ENCODE measurements around the gene CABP2. TPM values are rescaled to one million over a fixed set of nuclear protein-coding genes. Genes with fewer than 3 reads are reported as not detected.

The CABP2 gene
- total RNA-seq, 2 donors from 2014 or later = not detected

DNA sequence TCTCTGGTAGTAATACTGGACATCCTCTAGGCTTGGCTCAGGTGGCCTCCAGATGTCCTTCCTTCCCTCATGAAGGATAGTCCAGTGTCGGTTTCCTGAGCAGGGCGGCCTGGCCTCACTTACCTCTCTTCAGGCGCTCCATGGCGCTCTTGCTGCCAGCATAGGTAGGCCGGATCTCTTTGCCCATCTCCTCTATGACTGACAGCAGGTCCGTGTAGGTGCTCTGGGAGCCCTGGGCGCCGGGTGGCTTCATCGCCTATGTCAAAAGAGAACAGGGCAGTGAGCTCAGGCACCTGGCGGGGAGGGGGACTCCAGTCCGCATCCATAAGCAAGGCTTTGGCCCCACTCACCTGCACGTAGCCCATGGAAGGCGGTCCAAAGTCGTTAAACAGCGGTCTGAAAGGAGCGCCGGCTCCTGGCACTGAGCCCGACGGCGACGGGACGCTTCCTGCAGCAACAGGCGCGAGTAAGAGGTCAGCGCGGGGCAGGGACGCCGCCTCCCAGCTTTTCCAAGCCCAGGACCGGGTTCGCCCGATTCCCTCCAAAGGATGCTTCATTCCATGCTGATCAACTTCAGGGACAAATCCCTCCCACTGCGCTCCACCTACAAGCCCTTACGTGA lies 15.9 kb downstream of the CABP2 start:
- Histone ChIP-seq H3K36me3 (replicated peaks in 1 of 2; ENCODE audit: insufficient read depth in 1 of 2, low read depth in 2 of 2) (no peaks in the 10 kb centered on the region), H3K27ac (peak overlapping the region; percentile 97 to 99 (median 98)), H3K4me3 (peak overlapping the region; percentile 25 to 61), H3K27me3 (no peaks in the 10 kb centered on the region), H3K9me3 (no peaks in the 10 kb centered on the region), H3K4me1 (peaks cover 50% of the 10 kb centered on the region)
- TF ChIP-seq, protein P1, sequence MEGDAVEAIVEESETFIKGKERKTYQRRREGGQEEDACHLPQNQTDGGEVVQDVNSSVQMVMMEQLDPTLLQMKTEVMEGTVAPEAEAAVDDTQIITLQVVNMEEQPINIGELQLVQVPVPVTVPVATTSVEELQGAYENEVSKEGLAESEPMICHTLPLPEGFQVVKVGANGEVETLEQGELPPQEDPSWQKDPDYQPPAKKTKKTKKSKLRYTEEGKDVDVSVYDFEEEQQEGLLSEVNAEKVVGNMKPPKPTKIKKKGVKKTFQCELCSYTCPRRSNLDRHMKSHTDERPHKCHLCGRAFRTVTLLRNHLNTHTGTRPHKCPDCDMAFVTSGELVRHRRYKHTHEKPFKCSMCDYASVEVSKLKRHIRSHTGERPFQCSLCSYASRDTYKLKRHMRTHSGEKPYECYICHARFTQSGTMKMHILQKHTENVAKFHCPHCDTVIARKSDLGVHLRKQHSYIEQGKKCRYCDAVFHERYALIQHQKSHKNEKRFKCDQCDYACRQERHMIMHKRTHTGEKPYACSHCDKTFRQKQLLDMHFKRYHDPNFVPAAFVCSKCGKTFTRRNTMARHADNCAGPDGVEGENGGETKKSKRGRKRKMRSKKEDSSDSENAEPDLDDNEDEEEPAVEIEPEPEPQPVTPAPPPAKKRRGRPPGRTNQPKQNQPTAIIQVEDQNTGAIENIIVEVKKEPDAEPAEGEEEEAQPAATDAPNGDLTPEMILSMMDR (IDR thresholded peaks at IDR 0.05) = no peak
- no peak for TF ChIP-seq POLR2A (IDR thresholded peaks at IDR 0.05)
- DNase-seq = peak in 1 of 4 donors; percentile 30
- intact Hi-C loops (cut with DNase I) = no loop called here
- ATAC-seq = no peak
- WGBS, 2 donors = 10 to 34% methylated on average over 5 to 33 of the region's 33 CpGs

DNA sequence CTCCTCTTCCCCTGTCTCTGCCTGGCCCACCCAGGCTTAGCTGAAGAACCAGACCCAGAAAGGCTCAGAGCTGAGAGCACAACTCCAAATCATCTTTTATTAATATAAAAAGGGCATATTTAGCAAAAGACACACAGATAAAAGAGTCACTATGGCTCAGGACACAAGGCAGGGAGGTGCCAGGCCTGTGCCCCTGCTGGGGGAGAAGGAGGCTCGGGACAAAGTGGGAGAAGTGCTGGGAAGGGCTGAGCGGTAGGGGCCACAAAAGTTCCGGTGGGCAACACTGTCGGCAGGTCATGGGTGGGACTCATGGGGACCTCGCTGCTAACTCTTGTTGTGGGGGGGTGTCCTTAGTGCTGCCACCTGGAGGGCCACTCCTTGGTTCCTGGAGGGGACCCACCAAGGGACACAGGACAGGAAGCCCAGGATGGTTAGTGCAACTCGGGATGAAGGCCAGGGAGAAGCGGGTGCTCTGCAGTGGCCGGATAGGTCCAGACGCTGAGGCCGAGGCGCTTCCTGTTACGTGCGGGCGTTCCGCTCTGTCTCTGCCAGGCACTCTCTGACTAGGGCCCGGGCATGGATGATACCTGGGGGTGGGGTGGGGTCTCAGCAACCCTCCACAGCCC lies 16.7 kb downstream of the CABP2 start:
- Histone ChIP-seq H3K27me3 (no peaks in the 10 kb centered on the region), H3K27ac (peak overlapping the region; percentile 97 to 99 (median 98)), H3K9me3 (no peaks in the 10 kb centered on the region), H3K4me1 (peaks cover 50% of the 10 kb centered on the region), H3K4me3 (peak overlapping the region in 1 of 2 donors; percentile 25), H3K36me3 (replicated peaks in 1 of 2; ENCODE audit: insufficient read depth in 1 of 2, low read depth in 2 of 2) (no peaks in the 10 kb centered on the region)
- peak in 3 of 4 donors; percentile 33 to 43 (median 35) for DNase-seq
- TF ChIP-seq, protein P1 (IDR thresholded peaks at IDR 0.05) = peak in 1 of 7 experiments; percentile 14
- no peak for TF ChIP-seq POLR2A (IDR thresholded peaks at IDR 0.05)
- WGBS, 2 donors = 36 to 51% methylated on average over 5 to 16 of the region's 16 CpGs
- ATAC-seq = no peak
- intact Hi-C loops (cut with DNase I) = no loop called here

DNA sequence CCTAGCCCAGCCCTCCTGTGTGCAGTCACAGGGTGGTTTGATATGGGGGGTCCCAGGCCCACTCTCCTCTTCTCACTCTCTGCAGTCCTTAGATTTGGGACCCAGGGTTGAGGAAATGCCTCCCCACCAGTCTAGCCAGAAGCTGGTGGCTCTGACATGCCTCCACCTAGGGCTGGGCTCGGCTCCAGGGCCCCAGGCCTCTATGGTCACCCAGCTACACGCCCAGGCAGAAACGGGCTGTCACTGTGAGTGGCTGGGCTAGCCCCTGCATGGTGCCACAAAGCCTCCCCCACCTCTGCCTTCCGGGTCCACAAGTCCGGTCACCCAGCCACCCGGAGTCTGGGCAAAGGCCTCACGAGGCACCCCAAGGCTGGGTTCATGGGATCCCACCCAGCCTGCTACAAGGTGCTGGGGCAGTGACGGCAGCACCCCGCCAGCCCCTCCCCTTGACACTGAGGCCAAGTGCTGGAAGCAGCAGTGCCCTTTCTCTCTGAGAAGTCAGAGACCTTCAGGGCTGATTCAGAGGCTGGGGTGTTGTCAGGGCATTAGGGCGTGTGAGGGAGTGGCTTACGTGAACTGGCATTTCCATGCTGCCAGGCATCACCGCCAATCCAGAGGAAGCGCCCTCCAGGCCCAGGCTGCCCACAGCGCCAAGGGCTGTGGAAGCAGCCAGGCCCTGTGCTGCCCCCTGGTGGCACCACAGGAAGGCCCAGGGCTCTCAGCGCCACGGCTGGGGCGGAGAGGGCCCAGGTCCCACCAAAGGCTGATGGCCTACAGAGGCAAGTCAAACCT lies 17.4 kb downstream of the CABP2 start:
- WGBS, 2 donors = 2 to 4% methylated on average over 7 to 17 of the region's 17 CpGs
- H3K27me3 ChIP-seq = no peaks in the 10 kb centered on the region
- TF ChIP-seq POLR2A (IDR thresholded peaks at IDR 0.05) = peak; percentile 75 to 85 (median 82)
- TF ChIP-seq, protein P1 (IDR thresholded peaks at IDR 0.05) = peak; percentile 97 to 99 (median 98)
- H3K9me3 ChIP-seq = no peaks in the 10 kb centered on the region
- DNase-seq (peak; percentile 94 to 98 (median 96)), ATAC-seq (peak; percentile 65)
- H3K27ac ChIP-seq = peak overlapping the region; percentile 97 to 99 (median 98)
- peaks cover 50% of the 10 kb centered on the region for H3K4me1 ChIP-seq
- H3K36me3 ChIP-seq (replicated peaks in 1 of 2; ENCODE audit: insufficient read depth in 1 of 2, low read depth in 2 of 2) = peaks cover 0 to 3% of the 10 kb centered on the region in 2 donors
- intact Hi-C loops (cut with DNase I) = no loop called here
- H3K4me3 ChIP-seq = peak overlapping the region in 1 of 2 donors; percentile 28

DNA sequence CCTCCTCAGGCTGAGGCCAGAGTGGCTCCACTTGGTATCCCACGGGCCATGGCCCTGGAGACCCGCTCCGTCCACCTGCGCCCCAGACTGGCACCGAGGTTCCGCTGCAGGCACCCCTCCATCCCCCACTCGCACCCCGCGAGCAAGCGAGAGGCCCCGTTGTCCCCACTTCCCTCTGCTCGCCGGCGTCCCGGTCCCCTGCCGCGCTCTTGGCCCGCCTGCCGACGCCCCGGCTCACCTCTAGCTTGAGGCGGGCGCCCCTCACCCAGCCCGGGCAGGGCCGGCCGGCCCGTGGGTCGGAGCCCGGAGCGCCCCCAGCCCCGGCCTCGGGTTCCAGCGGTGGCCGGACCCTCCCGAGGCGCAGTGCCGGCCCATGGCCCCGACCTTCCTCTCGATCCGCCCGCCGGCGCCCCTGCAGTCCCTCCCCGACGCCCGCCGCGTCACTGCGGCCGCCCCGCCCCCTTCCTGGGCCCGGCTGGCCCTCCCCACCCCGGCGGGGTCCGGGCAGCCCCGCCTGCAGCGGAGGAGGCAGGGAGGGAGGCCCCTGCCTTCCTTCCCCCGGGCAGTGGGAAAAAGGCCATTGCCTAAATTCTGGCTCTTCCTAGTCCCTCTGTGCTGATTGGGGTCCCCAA lies 18.2 kb downstream of the CABP2 start, which contains the start of gene PITPNM1:
PITPNM1 (minus strand) TSS at position 414 of the 632 bp plus-strand sequence. CDS start 1,183 bp downstream, outside the sequence.
- H3K36me3 ChIP-seq (replicated peaks in 1 of 2; ENCODE audit: insufficient read depth in 1 of 2, low read depth in 2 of 2) = peaks cover 0 to 3% of the 10 kb centered on the region in 2 donors
- no peaks in the 10 kb centered on the region for H3K9me3 ChIP-seq
- TF ChIP-seq POLR2A (IDR thresholded peaks at IDR 0.05) = no peak
- H3K4me1 ChIP-seq = peaks cover 50% of the 10 kb centered on the region
- H3K27me3 ChIP-seq = no peaks in the 10 kb centered on the region
- H3K4me3 ChIP-seq = peak within 1 kb of the TSS; percentile 28 to 34
- ATAC-seq (peak; percentile 5), DNase-seq (peak; percentile 66 to 71 (median 68))
- H3K27ac ChIP-seq = peak within 1 kb of the TSS; percentile 97 to 99 (median 98)
- intact Hi-C loops (cut with DNase I) = no loop called here
- WGBS, 2 donors = 0 to 2% methylated on average over 10 to 56 of the region's 58 CpGs
